GOT3 (cell line): ENCODE data around the gene CCDC88C.
"Not testable (repeated sequence)": the region's sequence is repeated elsewhere in the genome, so short reads cannot be mapped to it uniquely, and the experiment has no call there.

Experiments used
- DNase-seq: peaks from one replicate; lab custom pipeline; 2025; ENCODE audit warnings: mixed read lengths; lab: John Stamatoyannopoulos, UW

Gene CCDC88C

DNA sequence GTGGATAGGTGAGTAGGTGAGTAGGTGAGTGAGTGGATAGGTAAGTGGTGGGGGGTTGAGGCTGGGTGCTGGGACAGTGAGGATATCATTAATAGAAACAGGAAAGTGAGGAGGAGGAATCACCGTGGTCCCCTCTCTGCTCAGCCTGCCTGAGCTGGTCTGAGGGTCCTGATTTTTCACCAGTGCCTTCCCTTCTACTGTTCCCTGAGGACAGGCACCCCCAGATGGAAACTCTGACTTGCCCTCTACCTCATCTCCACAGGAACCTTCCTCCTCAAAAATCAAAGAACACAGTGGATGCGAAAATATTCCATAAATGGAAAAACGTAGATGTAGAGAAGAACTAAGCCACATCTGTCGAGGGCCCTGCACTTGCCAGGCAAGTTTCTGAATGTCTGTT lies 175.0 kb downstream of the CCDC88C start:
- no peak for DNase-seq

DNA sequence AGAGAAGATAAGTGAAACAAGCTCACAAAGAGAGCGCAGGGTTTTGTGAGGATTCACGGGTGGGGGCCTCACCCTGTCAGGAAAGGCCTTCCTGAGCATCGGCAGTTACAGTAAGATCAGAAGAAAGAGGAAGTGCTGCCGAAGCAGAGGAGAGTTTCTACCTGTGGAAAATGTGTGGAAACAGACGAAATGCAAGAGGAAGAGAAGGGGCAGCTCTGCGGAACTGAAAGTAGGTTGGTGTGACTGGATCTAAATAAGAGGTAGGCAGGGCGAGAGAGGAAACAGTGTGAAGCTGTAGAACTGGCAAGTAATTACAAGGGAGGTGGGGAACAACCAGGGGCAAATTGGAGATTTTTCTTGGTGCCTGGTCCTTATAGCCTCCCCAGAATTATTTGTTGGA lies 175.8 kb downstream of the CCDC88C start:
- no peak for DNase-seq

DNA sequence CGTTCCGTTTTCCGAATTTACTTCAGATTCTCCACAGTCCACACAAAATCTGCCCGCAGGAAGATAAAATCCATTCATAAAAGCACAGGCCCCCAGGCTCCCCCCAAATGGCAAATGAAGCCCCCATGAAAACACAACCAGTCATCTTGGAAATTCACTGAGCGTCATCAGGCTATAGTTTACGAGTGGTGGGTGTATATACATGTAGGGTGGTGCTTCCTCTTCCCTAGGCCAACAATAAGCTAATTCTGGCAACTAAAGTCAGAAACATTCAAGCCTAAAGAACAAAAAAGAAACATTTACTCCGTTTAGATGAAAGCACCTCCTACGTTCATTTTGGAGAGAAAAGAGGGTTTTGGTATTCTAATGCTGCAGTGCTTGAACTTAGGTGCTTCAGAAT lies 179.0 kb downstream of the CCDC88C start:
- no peak for DNase-seq

DNA sequence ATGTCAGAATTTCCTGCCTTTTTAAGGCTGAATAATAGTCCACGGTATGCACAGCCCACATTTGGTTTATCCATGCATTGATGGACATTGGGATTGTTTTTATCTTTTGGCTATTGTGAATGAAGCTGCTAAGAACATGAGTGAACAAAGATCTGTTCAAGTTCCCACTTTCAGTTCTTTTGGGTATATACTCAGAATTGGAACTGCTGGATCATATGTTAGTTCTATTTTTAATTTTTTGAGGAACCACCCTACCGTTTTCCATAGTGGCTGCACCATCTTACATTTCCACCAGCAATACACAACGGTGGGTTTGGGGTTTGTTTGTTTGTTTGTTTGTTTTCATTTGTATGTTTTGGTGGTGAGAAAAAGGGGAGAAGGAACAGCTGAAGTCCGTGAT lies 179.5 kb downstream of the CCDC88C start:
- DNase-seq: no peak

DNA sequence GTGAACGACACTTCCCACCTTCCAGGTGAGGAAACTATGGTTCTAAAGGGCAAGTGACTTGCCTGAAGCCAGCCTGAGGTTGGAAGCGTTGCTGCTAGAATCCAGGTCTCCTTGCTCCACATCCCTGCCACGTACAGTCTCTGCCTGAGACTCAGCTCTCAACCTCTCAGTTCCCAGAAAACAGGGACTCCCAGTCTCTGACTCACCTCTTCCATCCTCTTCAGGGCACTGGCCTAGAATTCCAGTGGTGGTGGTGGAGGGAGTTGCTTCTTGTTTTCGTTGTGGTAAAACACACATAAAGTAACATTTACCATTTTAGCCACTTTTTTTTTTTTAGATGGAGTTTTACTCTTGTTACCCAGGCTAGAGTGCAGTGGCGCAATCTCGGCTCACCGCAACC lies 180.4 kb downstream of the CCDC88C start:
- DNase-seq: no peak

DNA sequence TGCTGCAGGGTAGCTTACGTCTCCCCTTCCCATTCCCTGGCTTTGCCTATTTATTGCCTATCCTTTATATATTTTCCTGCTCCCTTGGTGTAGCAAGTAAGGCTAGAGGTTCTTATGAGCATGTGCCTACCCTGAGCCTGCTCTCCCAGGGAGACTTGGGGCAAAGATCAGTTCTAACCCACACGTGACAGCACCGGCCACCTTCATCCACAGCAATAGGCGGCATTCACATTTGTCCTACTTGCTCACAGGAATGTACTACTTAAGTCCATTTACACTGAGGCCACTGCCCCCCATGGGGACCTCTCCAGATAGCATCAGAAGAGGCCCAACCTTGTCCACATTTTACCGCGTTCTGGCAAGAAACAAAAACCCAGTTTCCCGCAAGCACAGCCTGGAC lies 181.8 kb downstream of the CCDC88C start:
- no peak for DNase-seq

DNA sequence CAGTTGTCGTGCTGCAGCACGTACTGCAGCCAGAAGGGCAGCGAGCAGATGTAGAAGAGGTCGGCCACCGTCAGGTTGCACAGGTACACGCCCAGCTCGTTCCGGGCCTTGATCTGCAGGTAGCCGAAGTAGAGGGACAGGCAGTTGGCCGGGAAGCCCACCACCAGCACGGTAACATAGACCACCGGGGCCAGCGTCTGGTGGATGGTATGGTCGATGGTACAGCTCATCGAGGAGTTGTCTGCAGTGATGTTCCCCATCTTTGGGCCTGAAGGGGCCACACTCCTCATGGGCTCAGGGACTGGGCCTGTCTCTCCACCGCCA lies 182.9 kb downstream of the CCDC88C start:
- DNase-seq: no peak

DNA sequence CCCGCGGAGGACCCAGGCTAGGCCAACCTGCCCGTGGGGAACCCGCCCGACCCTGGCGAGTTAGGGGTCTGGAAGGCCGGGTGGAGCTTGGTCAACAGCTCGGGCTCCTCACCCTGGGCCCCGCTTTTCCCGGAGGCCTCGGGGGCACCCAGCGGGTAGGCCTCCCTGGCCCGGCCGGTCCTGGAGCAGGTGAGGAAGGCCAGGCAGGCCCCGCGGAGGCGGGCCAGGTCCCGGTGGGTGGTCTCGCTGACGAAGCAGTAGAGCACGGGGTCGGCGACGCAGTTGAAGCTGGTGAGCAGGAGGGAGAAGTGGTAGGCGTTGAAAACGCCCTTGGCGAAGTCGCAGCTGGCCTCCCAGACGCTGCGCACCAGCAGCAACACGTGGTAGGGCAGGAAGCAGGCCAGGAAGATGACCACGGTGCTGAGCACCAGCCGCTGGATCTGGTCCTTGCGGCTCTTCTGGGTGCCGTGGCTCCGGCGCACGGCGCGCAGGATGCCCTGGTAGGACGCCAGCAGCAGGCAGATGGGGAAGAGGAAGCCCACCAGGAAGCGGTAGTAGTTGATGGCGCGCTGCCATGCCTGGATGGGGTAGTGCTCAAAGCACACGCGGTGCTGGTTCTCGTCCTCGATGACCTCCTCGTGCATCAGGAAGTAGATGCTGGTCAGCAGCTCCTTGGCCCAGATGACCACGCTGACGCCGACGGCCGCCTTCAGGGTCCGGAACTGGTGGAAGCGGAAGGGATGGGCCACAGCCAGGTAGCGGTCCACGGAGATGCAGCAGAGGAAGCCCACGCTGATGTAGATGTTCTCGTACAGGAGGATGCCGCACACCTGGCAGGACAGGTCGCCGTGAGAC lies 183.5 kb downstream of the CCDC88C start:
- DNase-seq: no peak

DNA sequence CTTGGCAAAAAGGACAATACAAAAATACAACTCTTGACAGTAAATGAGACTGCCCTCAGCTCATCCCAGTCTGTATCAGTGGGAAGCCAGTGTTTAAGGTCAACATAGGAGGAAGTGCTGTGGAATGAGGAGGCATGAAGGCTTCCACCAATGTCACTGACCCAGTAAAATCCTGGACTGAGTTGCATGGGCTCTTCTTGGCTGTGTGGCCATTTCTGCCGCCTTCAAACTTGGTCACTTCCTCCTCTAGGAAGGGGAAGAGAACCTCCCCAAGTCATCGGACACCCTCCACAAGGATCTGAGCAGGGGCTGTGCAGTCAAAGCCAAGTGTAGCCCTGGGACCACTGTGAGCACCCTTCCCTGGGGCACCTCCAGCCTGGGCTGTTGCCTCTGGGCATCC lies 185.0 kb downstream of the CCDC88C start:
- DNase-seq: no peak

DNA sequence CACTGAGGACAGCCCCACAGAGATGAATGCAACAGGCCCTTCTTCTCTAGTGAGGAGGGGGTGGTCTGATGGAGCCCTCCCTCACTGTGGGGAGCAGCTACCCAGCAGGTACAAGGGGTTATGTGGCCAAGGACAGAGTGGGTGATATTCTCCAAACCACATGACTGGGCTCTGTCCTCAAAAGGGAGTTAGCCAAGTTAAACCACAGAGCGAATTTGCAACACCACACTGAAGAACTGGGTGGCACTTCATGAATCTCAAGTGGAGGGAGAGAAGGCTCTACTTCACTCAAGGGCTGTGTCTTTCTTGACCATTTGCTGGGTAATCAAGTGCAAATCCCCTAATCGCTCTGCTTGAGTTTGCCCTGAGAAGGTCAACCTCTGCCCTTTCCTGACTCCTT lies 185.6 kb downstream of the CCDC88C start:
- no peak for DNase-seq

DNA sequence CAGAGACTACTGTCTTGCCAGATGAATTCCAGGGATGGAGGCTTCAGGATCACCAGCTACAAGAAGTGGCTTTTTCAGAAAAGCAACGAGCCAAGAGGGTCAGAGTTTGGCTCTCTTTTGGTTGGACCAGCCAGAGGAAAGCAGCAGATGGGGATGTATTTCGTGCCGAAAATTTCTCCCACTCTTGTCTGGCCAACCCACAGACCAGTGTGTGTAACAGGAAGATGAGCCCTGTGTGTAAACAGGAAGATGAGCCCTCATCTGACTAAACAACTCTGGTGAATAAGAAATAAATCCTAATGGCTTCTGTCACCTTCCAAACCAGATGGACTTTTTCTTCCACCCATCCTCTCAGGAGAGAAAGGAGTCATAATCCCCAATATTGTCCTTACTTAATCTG lies 186.2 kb downstream of the CCDC88C start:
- no peak for DNase-seq

DNA sequence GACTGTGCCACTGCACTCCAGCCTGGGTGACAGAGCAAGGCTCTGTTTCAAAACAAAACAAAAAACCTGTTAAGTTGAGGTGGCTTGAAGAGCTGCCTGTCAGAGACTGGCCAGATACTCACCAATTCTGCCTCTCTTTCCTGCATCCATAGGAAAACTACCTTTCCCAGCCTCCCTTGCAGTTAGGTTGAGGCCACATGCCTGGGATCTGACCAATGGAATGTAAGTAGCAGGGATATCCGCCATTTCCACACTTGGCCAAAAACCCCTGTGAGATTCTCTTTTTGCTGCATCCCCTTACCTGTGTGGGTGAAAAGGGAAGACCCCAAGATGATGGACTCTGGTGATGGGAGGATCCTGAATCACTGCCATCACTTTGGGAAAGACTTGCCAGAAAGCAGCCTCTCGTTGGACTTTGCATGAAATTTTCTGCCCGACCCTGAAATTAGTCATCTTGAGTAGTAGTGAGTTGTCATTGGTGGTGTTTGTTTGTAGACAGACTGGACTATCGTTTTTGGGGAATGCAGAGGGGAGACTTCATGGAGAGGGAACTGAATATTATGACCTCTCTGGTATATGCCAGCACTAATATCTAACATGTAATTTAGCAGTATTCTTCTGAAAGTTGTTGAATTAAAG lies 187.1 kb downstream of the CCDC88C start:
- DNase-seq: no peak

DNA sequence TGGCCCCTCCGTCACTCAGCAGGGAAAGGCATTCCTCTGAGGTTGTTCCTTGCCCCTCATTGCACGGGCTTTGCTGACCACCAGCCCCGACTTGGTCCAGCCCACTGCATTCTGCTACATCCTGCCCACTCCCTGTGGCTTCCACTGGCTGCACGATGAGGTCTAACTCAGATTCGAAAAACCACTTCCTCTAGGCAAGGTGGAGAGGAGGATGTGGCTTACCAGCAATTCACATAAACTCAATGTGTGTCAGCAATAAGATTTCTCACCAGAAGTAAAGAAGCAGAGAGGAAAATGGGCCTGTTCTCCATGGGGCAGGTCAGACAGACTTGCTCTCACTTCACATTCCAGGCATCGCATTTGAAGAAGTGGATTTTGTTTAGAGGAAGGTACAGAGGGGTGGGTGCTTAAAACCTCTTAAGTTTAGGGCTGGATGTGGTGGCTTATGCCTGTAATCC lies 187.8 kb downstream of the CCDC88C start:
- DNase-seq: no peak

DNA sequence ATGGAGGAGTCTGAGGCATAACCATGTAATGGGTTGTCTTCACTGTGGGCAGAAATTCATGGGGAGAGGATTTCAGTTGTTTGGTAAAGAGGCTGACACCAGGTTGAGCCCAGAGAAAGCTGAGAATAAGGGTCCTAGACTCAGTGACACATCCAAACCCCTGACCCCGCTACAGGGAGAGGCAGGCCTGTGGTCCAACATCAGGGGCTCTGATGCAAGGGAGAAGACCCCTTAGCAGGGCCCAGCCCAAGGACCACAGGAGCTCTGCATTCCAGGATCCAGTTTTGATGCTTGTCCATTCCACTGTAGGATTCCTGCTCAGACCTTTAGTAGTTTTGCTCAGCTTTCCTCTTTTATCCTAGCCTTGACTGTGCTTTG lies 188.6 kb downstream of the CCDC88C start:
- no peak for DNase-seq

DNA sequence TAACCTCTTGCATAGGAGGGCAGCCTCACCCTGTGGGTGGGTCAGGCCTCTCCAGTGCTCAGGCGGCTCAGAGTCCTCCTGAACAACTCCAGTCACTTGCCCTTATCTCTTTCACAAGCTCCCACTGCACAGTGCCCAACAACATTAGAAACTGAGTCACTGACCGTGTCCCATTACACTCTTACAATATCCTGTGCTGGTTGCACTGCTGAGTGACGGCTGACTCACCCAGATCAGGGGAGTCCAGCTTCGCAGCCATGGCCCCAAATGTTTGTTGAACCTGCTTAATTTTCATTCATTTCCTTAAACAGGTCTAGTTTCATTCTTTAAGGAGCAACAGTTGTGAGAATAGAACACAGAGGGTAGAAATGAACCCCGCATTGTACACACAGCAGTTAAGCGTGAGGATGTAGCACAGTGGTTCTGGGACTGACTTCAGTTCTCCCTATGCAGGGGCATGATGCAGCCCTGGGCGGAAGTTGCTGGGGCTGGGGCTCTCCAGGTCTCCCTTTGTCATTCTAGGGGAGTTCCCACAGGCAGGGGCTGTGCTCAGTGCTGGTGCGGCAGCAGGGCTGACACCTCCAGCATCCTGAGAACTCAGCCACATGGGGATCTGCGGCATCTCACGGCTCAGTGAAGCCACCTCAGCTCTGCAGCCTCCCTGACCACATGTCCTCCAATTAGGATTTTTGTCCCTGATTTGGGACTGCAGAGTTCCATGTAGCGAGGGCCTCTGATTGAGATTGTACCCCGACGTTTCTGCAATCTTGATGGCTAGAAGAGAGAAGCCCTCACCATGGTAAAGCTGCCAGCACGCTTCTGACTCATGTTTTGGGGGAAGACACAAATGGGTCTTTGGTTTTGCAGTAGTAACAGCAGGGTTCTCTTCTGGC lies 189.3 kb downstream of the CCDC88C start:
- no peak for DNase-seq

DNA sequence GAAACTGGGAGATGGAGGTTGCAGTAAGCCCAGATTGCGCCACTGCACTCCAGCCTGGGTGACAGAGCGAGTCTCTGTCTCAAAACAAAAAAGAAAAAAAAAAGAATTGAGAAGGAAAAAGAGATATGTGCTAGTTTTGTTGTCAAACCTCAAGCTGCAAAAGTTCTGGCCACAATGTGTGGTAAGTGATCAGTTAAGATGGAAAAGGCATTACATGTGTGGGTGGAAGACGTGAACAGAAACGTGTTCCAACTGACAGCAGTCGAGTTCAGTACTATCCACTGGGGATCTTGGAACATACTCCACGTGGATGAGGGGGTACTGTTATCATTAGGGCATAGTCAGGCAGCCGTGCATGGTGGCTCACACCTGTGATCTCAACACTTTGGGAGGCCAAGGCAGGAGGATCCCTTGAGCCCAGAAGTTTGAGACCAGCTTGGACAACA lies 190.4 kb downstream of the CCDC88C start:
- no peak for DNase-seq

DNA sequence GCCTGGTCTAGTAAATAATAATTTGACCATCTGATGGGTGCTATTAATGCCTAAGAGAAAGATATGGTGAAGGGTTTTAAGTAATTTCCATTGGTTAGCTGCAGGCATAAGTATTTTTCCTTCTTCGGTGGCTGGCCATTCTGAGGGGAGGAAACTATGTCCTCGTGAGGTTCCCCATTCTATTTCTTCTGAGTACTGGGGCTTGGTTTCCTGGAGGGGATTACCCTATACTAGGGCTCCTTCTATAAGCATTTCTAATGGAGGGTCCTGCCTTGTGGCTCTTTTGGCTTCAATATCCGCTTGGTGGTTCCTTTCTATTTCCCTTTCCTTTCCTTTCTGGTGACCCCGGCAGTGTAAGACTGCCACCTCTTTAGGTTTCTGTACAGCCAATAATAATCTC lies 191.3 kb downstream of the CCDC88C start:
- DNase-seq: not testable (repeated sequence)

DNA sequence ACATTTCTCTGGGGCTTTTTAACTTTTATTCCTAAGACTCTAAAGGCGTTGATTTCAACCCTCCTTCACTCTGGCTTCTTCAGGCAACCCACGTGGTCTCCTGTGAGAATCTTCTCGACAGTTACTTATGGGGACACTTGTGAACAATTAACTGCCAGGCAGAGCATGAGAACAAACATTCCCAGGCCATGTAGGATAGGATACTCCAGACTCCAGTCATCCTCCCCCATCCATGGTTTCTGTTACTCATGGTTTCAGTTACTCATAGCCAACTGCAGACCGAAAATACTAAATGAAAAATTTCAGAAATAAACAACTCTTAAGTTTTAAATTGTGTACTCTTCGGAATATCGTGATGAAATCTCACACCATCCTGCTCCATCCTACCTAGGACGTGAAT lies 192.6 kb downstream of the CCDC88C start:
- no peak for DNase-seq

DNA sequence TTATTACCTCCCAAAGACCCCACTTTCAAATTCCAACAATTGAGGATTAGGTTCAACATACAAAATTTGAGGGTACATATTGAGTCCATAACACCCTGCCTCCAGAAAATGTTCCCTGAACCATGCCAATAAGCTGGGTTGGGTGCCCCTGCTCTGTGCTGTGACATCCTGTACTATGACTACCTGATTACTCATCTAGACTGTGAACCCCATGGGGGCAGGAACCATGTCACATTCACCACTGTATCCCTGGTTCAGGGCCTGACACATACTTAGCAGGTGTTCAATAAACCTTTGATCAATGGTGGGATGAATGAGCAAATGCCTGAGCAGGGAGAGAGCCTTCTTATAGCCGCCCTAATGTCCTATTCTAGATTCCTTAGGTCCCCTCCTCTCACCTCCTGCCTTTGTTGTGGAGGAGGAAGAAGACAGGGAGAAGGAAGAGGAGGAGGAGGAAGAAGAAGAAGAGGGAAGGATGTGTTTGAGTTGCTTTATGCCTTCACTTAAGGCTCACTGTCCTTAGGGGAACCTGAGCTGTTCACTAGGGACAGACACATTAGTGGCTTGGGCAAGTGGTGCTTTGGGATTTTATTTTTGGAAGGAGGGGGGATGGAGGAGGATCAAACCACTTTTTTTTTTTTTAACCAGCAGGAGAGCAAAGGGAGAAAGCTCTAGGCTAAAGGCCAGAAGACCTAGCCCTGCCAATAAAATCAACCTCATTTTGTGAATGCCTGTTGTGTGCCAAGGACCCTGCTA lies 194.4 kb downstream of the CCDC88C start:
- no peak for DNase-seq
